WTC11 (cell line): ENCODE measurements around the gene RNF151. TPM values are rescaled to one million over a fixed set of nuclear protein-coding genes. Genes with fewer than 3 reads are reported as not detected.

ENCODE experiments used
- ATF1 ChIP-seq: sonication (generic); formaldehyde crosslinking; IDR thresholded peaks from 2 replicates; pipeline ENCODE4 v1.8.1; 2023; ENCODE audit warnings: mild to moderate bottlenecking, moderate library complexity, missing genetic modification reagents
- CBFB ChIP-seq: sonication (generic); formaldehyde crosslinking; IDR thresholded peaks from 2 replicates; pipeline ENCODE4 v1.8.1; 2022; ENCODE audit warnings: mild to moderate bottlenecking, low read depth, missing genetic modification reagents
- ETV6 ChIP-seq: sonication (generic); formaldehyde crosslinking; IDR thresholded peaks from 2 replicates; pipeline ENCODE4 v1.8.1; 2022; ENCODE audit warnings: mild to moderate bottlenecking, missing genetic modification reagents
- FOXK1 ChIP-seq: sonication (generic); formaldehyde crosslinking; IDR thresholded peaks from 2 replicates; pipeline ENCODE4 v1.8.0; 2022; ENCODE audit warnings: mild to moderate bottlenecking, moderate library complexity, missing genetic modification reagents
- KAT7 ChIP-seq: sonication (generic); formaldehyde crosslinking; IDR thresholded peaks from 2 replicates; pipeline ENCODE4 v1.8.1; 2023; ENCODE audit warnings: missing genetic modification reagents, mild to moderate bottlenecking, borderline replicate concordance
- MYBL2 ChIP-seq: sonication (generic); formaldehyde crosslinking; IDR thresholded peaks from 2 replicates; pipeline ENCODE4 v1.8.1; 2023; ENCODE audit warnings: mild to moderate bottlenecking, moderate library complexity, missing genetic modification reagents
- NFATC4 ChIP-seq: fragments of 250-450 bp; sonication (Bioruptor Pico); IDR thresholded peaks from 2 replicates; pipeline ENCODE4 v1.9.0; 2021; ENCODE audit warnings: mild to moderate bottlenecking
- NFE2L1 ChIP-seq: sonication (generic); formaldehyde crosslinking; IDR thresholded peaks from 2 replicates; pipeline ENCODE4 v1.8.1; 2023; ENCODE audit warnings: missing genetic modification reagents
- NR1H2 ChIP-seq: sonication (generic); formaldehyde crosslinking; IDR thresholded peaks from 2 replicates; pipeline ENCODE4 v1.9.0; 2021; ENCODE audit warnings: mild to moderate bottlenecking, moderate library complexity, missing genetic modification reagents
- RELA ChIP-seq: sonication (generic); formaldehyde crosslinking; IDR thresholded peaks from 2 replicates; pipeline ENCODE4 v1.8.1; 2022; ENCODE audit warnings: missing genetic modification reagents, mild to moderate bottlenecking, borderline replicate concordance
- SP1 ChIP-seq: sonication (generic); formaldehyde crosslinking; conservative IDR thresholded peaks from 2 replicates; pipeline ENCODE4 v1.8.1; 2022; ENCODE audit warnings: missing genetic modification reagents
- TCF7 ChIP-seq: sonication (generic); formaldehyde crosslinking; IDR thresholded peaks from 2 replicates; pipeline ENCODE4 v1.8.0; 2022; ENCODE audit warnings: mild to moderate bottlenecking, low read depth, missing genetic modification reagents, moderate library complexity
- TEAD1 ChIP-seq: sonication (generic); formaldehyde crosslinking; IDR thresholded peaks from 2 replicates; pipeline ENCODE4 v1.8.0; 2022; ENCODE audit warnings: mild to moderate bottlenecking, missing genetic modification reagents
- TP53 ChIP-seq: sonication (generic); formaldehyde crosslinking; IDR thresholded peaks from 2 replicates; pipeline ENCODE4 v1.8.1; 2023; ENCODE audit warnings: mild to moderate bottlenecking, missing genetic modification reagents
- ZBTB21 ChIP-seq: sonication (generic); formaldehyde crosslinking; IDR thresholded peaks from 2 replicates; pipeline ENCODE4 v1.8.1; 2023; ENCODE audit warnings: mild to moderate bottlenecking, missing genetic modification reagents, borderline replicate concordance
- ZNF121 ChIP-seq: sonication (generic); formaldehyde crosslinking; IDR thresholded peaks from 2 replicates; pipeline ENCODE4 v1.8.0; 2023; ENCODE audit warnings: missing genetic modification reagents
- ZNF317 ChIP-seq: sonication (generic); formaldehyde crosslinking; IDR thresholded peaks from 2 replicates; pipeline ENCODE4 v1.8.1; 2023; ENCODE audit warnings: low read depth, mild to moderate bottlenecking, moderate library complexity, missing genetic modification reagents, borderline replicate concordance
- ZNF416 ChIP-seq: fragments of 250-450 bp; sonication (Bioruptor Pico); IDR thresholded peaks from 2 replicates; pipeline ENCODE4 v1.9.0; 2021; ENCODE audit warnings: mild to moderate bottlenecking, inconsistent platforms
- total RNA-seq: library from RNA; stranded (reverse); gene quantifications from 3 replicates; pipeline ENCODE4 v1.2.3, GENCODE V29; 2021
- TF ChIP-seq, protein P1 (sequence below): sonication (generic); formaldehyde crosslinking; conservative IDR thresholded peaks from 2 replicates; pipeline ENCODE4 v1.8.1; 2023; ENCODE audit warnings: mild to moderate bottlenecking, low read depth, missing genetic modification reagents, moderate library complexity
- TF ChIP-seq, protein P2 (sequence below): sonication (generic); formaldehyde crosslinking; IDR thresholded peaks from 2 replicates; pipeline ENCODE4 v1.8.0; 2022; ENCODE audit warnings: mild to moderate bottlenecking, missing genetic modification reagents
- TF ChIP-seq, protein P3 (sequence below): sonication (generic); formaldehyde crosslinking; IDR thresholded peaks from 2 replicates; pipeline ENCODE4 v1.8.0; 2022; ENCODE audit warnings: mild to moderate bottlenecking, missing genetic modification reagents
- TF ChIP-seq, protein P4 (sequence below): sonication (generic); formaldehyde crosslinking; IDR thresholded peaks from 2 replicates; pipeline ENCODE4 v1.8.1; 2023; ENCODE audit warnings: mild to moderate bottlenecking, moderate library complexity, missing genetic modification reagents
- TF ChIP-seq, protein P5 (sequence below): sonication (generic); formaldehyde crosslinking; IDR thresholded peaks from 2 replicates; pipeline ENCODE4 v1.8.1; 2022; ENCODE audit warnings: mild to moderate bottlenecking, moderate library complexity, missing genetic modification reagents
- TF ChIP-seq, protein P6 (sequence below): sonication (generic); formaldehyde crosslinking; IDR thresholded peaks from 2 replicates; pipeline ENCODE4 v1.8.1; 2023; ENCODE audit warnings: mild to moderate bottlenecking, missing genetic modification reagents
- TF ChIP-seq, protein P7 (sequence below): sonication (generic); formaldehyde crosslinking; IDR thresholded peaks from 2 replicates; pipeline ENCODE4 v1.8.1; 2023; ENCODE audit warnings: mild to moderate bottlenecking, missing genetic modification reagents, moderate library complexity

RNF151 gene
- total RNA-seq, 1 experiment from 2014 or later = 0.31 TPM

DNA sequence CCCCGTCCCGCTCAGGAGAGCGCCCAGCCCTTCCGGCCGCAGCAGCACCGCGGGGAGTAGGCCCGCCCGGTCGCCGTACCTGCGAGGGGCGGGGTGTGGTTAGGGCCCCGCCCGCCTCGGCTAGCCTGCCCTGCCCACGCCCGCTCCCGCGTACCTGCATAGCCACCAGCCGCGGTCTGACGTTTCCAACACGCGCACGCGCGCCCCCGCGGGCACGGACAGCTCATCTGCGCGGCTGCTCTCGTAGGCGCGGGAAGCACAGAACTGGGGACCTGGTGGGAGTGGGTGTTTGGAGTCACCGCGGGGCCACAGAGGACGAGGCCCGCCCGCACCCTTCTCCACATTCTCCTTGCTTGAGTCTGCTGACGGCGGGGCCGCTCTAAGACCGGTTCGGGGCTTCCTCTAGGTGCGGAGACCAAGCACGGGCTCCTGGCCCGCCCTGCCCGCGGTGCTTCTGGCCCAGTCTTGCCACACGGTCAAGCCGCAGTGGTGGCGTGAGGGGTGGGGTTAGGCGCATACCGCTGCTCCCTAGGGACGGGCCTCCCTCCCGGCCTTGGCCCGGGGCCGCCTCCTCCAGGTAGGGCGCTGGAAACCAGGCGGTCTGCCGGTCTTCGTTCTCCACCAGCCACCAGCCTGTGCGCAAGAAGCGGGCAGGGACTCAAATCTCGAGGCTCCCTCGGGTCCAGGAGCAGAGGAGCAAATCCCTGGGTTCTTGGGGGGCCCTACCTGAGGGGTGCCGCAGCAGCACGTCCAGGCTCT, 12.8 kb downstream of the RNF151 start (continued):
- TF ChIP-seq, protein P1, sequence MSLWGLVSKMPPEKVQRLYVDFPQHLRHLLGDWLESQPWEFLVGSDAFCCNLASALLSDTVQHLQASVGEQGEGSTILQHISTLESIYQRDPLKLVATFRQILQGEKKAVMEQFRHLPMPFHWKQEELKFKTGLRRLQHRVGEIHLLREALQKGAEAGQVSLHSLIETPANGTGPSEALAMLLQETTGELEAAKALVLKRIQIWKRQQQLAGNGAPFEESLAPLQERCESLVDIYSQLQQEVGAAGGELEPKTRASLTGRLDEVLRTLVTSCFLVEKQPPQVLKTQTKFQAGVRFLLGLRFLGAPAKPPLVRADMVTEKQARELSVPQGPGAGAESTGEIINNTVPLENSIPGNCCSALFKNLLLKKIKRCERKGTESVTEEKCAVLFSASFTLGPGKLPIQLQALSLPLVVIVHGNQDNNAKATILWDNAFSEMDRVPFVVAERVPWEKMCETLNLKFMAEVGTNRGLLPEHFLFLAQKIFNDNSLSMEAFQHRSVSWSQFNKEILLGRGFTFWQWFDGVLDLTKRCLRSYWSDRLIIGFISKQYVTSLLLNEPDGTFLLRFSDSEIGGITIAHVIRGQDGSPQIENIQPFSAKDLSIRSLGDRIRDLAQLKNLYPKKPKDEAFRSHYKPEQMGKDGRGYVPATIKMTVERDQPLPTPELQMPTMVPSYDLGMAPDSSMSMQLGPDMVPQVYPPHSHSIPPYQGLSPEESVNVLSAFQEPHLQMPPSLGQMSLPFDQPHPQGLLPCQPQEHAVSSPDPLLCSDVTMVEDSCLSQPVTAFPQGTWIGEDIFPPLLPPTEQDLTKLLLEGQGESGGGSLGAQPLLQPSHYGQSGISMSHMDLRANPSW (CRISPR knock-in tag) = peak; percentile 81; the same call in 1 of the 2 replicates
- TF ChIP-seq SP1 (CRISPR knock-in tag) (peak; percentile 35; the same call in 1 of the 2 replicates), ETV6 (0 out of 2 replicates have a peak, but pooled peaks have one; percentile 65), TEAD1 (CRISPR knock-in tag) (peak; percentile 67), ZNF317 (CRISPR knock-in tag) (0 out of 2 replicates have a peak, but pooled peaks have one; percentile 16), ZBTB21 (CRISPR knock-in tag) (peak; percentile 39; the same call in 1 of the 2 replicates), ATF1 (0 out of 2 replicates have a peak, but pooled peaks have one; percentile 62), TP53 (CRISPR knock-in tag) (peak; percentile 94), FOXK1 (peak; percentile 68; the same call in 1 of the 2 replicates), CBFB (CRISPR knock-in tag) (peak; percentile 81; the same call in 1 of the 2 replicates), ZNF416 (CRISPR knock-in tag) (no peak), KAT7 (0 out of 2 replicates have a peak, but pooled peaks have one; percentile 60), MYBL2 (CRISPR knock-in tag) (0 out of 2 replicates have a peak, but pooled peaks have one; percentile 55), RELA (CRISPR knock-in tag) (peak; percentile 28; the same call in 1 of the 2 replicates), NFE2L1 (CRISPR knock-in tag) (peak; percentile 80; the same call in 1 of the 2 replicates), NFATC4 (peak; percentile 63; the same call in 1 of the 2 replicates), TCF7 (CRISPR knock-in tag) (0 out of 2 replicates have a peak, but pooled peaks have one; percentile 63), ZNF121 (CRISPR knock-in tag) (0 out of 2 replicates have a peak, but pooled peaks have one; percentile 8), NR1H2 (CRISPR knock-in tag) (no peak)
- TF ChIP-seq, protein P2, sequence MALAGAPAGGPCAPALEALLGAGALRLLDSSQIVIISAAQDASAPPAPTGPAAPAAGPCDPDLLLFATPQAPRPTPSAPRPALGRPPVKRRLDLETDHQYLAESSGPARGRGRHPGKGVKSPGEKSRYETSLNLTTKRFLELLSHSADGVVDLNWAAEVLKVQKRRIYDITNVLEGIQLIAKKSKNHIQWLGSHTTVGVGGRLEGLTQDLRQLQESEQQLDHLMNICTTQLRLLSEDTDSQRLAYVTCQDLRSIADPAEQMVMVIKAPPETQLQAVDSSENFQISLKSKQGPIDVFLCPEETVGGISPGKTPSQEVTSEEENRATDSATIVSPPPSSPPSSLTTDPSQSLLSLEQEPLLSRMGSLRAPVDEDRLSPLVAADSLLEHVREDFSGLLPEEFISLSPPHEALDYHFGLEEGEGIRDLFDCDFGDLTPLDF = no peak
- TF ChIP-seq, protein P3, sequence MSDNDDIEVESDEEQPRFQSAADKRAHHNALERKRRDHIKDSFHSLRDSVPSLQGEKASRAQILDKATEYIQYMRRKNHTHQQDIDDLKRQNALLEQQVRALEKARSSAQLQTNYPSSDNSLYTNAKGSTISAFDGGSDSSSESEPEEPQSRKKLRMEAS (CRISPR knock-in tag) = peak; percentile 62; the same call in 1 of the 2 replicates
- TF ChIP-seq, protein P4, sequence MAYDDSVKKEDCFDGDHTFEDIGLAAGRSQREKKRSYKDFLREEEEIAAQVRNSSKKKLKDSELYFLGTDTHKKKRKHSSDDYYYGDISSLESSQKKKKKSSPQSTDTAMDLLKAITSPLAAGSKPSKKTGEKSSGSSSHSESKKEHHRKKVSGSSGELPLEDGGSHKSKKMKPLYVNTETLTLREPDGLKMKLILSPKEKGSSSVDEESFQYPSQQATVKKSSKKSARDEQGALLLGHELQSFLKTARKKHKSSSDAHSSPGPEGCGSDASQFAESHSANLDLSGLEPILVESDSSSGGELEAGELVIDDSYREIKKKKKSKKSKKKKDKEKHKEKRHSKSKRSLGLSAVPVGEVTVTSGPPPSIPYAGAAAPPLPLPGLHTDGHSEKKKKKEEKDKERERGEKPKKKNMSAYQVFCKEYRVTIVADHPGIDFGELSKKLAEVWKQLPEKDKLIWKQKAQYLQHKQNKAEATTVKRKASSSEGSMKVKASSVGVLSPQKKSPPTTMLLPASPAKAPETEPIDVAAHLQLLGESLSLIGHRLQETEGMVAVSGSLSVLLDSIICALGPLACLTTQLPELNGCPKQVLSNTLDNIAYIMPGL = peak; percentile 8; the same call in 1 of the 2 replicates
- TF ChIP-seq, protein P5, sequence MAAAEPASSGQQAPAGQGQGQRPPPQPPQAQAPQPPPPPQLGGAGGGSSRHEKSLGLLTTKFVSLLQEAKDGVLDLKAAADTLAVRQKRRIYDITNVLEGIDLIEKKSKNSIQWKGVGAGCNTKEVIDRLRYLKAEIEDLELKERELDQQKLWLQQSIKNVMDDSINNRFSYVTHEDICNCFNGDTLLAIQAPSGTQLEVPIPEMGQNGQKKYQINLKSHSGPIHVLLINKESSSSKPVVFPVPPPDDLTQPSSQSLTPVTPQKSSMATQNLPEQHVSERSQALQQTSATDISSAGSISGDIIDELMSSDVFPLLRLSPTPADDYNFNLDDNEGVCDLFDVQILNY (CRISPR knock-in tag) = peak; percentile 59; the same call in 1 of the 2 replicates
- TF ChIP-seq, protein P6, sequence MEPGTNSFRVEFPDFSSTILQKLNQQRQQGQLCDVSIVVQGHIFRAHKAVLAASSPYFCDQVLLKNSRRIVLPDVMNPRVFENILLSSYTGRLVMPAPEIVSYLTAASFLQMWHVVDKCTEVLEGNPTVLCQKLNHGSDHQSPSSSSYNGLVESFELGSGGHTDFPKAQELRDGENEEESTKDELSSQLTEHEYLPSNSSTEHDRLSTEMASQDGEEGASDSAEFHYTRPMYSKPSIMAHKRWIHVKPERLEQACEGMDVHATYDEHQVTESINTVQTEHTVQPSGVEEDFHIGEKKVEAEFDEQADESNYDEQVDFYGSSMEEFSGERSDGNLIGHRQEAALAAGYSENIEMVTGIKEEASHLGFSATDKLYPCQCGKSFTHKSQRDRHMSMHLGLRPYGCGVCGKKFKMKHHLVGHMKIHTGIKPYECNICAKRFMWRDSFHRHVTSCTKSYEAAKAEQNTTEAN = peak; percentile 56; the same call in 1 of the 2 replicates
- TF ChIP-seq, protein P7, sequence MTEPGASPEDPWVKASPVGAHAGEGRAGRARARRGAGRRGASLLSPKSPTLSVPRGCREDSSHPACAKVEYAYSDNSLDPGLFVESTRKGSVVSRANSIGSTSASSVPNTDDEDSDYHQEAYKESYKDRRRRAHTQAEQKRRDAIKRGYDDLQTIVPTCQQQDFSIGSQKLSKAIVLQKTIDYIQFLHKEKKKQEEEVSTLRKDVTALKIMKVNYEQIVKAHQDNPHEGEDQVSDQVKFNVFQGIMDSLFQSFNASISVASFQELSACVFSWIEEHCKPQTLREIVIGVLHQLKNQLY (CRISPR knock-in tag) = no peak
